Keratinocyte (primary cell): ENCODE measurements around the gene OR10C1.

Source experiments
- EZH2 ChIP-seq: IDR thresholded peaks from one replicate; pipeline ENCODE4 v1.6.1; 2012; ENCODE audit warnings: inconsistent platforms, mild to moderate bottlenecking, low read length, moderate library complexity
- TF ChIP-seq, protein P1 (sequence below), 3 experiments: IDR thresholded peaks in 1 of 3; conservative IDR thresholded peaks in 1 of 3; optimal IDR thresholded peaks in 1 of 3; 2 replicates in 2 of 3; 3 replicates in 1 of 3; pipeline versions ENCODE3 to v1.5.1; 2011; ENCODE audit warnings: low read length in 3 of 3, mild to moderate bottlenecking in 3 of 3, moderate library complexity in 2 of 3, control low read depth in 1 of 3, inconsistent platforms in 1 of 3; ENCODE audit not compliant: insufficient read depth in 2 of 3; ENCODE audit errors: extremely low read depth in 1 of 3

DNA sequence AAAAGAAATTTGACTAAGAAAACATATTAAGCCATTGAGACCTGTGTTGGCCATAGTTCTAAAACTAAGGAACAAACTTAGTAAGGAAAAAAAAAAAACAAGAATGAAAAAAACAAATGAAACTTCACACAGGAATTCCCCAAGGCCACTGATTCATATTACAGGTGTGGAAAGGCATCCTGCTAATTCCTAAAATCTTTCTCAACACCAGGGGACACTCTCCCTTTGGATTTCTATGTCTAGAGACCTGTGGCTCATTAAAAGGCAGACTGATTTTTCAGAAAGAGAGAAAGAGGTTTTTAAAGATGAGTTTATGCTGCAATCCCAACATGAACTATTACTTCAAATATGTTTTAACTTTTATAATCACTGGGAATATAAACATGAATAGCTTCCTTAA lies 24.5 kb upstream of the OR10C1 start, which contains the start of gene OR12D1:
- TF ChIP-seq, protein P1, sequence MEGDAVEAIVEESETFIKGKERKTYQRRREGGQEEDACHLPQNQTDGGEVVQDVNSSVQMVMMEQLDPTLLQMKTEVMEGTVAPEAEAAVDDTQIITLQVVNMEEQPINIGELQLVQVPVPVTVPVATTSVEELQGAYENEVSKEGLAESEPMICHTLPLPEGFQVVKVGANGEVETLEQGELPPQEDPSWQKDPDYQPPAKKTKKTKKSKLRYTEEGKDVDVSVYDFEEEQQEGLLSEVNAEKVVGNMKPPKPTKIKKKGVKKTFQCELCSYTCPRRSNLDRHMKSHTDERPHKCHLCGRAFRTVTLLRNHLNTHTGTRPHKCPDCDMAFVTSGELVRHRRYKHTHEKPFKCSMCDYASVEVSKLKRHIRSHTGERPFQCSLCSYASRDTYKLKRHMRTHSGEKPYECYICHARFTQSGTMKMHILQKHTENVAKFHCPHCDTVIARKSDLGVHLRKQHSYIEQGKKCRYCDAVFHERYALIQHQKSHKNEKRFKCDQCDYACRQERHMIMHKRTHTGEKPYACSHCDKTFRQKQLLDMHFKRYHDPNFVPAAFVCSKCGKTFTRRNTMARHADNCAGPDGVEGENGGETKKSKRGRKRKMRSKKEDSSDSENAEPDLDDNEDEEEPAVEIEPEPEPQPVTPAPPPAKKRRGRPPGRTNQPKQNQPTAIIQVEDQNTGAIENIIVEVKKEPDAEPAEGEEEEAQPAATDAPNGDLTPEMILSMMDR (optimal IDR thresholded peaks at IDR 0.05 in 1 of 3, IDR thresholded peaks at IDR 0.05 in 1 of 3, conservative IDR thresholded peaks at IDR 0.05 in 1 of 3; ENCODE audit: extremely low read depth in 1 of 3, insufficient read depth in 2 of 3, low read length in 3 of 3), result peak in 2 of 3 experiments; percentile 47 to 54
- no peak for TF ChIP-seq EZH2
